ENCODE data around the gene RASA4.
"Not testable (repeated sequence)": the region's sequence is repeated elsewhere in the genome, so short reads cannot be mapped to it uniquely, and the experiment has no call there.

- TF ChIP-seq MAX, YY1 (IDR thresholded peaks at IDR 0.05): not testable (repeated sequence)
These were observed 44.0 kb downstream of the RASA4 start, which contains the start of gene POLR2J3 for GRCh38 chr7:102572261-102573239.
